ENCODE measurements around the gene MPPED2.

The MPPED2 gene

DNA sequence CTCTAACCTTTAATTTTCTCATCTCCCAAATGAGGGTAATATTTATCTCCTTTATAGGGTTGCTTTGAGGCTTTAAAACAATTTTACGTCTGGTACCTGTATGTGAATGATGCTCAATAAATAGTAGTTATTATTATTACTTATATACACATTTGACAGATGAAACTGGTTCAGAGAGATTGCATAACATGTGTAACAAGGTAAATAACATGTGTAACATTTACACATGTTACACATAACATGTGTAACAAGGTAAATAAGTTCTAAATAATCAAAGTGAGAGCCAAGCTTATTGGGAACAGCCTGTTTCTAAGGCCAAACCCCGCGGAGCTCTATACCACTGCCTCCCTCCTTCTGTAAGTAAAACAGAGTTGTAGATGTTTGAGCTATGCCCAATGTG lies 100.9 kb downstream of the MPPED2 start:
- no peak for DNase-seq (ENCODE audit: low read depth)

DNA sequence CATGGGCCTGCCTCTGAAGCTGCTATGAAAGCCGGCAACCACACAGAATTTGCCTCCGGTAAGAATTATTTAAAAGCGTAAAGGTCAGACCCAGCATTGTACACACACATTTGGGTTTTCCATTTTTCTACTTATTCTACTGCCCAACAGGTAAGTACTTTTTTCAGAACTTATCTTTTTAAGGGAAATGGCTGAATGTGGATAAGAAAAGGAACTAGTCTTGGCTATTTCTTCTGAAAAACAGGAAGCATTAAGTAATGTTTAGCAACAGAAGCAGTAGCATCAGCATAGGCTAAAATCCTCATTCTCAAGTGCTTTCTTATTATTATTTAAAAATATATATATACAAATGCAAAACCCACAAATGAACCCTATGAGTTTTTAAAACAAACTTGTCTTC lies 103.1 kb downstream of the MPPED2 start:
- DNase-seq (ENCODE audit: low read depth): no peak

DNA sequence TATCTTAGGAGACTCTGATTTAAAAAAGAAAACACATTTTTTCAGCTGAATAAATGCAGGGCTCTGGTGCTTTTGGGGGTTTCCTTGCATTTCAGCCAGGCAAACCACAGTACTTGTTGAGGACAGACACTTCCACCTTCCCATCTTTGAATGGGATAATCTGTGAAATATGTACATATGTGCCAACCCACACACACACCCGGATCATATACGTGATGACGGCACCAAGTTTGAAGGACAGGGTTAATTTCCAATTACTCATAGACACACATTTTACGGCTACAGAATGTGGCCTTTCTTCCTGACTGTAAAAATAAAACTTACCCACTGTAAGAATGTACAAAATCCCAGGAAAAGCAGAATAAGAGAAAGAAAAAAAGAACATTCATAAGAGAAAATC lies 104.4 kb downstream of the MPPED2 start:
- DNase-seq (ENCODE audit: low read depth): no peak

DNA sequence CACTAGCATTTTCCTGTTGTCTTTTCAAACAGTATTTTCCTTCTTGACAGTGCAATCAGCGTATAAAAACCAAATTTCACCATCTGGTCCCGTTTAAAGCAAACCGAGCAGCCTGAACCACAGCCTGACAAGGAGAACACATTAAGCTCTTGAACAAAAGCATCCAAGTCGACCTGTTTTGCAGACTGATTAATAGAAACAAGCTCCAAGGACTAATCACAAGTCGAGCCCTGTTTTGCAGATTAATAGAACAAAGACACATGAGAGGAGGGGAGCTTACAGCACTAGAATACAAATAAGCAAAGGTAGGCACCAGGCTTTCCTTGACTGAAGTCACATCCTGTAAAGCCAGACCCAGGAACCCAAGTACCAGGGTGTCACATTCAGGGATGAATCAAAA lies 104.8 kb downstream of the MPPED2 start:
- no peak for DNase-seq (ENCODE audit: low read depth)

DNA sequence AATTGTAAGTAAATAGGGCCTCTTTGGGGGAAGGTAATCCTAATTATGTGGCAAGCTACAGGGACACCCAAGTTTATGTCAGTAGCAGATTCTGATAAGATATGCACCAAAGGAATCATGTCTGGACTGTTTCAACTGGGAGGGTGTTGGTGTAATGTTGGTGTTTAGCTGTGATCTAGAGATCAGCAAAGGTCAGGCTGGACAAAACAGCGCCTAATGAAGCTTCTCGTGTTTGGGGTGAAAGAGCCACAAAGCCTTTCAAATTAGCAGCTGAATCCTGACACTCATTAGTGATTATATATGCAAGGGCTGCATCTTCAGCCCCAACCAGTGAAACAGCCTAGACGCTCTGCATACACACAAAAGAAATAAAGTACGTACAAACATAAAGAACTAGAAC lies 106.3 kb downstream of the MPPED2 start:
- DNase-seq (ENCODE audit: low read depth): no peak

DNA sequence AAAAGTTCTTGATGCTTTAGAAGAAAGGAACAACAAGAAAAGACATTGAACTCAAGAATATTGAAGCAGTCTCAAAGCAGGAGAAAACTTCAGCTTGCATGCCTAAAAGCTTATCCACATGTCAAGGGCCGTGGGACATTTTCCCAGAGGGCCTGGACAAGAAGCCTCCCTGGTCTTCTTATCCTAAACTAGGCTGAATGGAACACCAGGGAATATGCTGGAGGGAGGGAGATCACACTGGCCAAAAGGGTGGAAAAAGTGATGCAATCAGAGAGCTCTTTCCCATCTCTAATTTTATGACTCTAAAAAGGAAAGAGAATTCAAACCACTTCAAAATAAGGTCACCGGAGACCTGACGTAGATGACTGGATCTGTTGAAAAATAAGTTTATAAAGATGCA lies 107.2 kb downstream of the MPPED2 start:
- DNase-seq (ENCODE audit: low read depth): no peak

DNA sequence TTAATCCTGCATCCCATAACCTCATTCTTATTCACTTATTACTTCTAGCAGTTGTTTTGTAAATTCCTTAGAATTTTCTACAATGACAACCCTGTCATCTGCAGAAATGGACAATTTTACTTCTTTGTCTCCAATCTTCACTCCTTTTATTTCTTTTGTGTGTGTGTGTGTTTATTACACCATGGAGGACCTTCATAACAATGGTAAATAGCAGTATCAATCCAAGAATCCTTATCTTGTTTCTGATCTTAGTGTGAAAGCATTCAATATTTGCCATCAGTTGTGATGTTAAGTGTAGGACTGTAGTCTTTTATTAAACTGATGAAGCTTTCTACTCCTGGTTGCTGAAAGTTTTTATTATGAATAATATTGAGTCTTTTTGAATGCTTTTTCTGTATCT lies 109.1 kb downstream of the MPPED2 start:
- DNase-seq (ENCODE audit: low read depth): no peak

DNA sequence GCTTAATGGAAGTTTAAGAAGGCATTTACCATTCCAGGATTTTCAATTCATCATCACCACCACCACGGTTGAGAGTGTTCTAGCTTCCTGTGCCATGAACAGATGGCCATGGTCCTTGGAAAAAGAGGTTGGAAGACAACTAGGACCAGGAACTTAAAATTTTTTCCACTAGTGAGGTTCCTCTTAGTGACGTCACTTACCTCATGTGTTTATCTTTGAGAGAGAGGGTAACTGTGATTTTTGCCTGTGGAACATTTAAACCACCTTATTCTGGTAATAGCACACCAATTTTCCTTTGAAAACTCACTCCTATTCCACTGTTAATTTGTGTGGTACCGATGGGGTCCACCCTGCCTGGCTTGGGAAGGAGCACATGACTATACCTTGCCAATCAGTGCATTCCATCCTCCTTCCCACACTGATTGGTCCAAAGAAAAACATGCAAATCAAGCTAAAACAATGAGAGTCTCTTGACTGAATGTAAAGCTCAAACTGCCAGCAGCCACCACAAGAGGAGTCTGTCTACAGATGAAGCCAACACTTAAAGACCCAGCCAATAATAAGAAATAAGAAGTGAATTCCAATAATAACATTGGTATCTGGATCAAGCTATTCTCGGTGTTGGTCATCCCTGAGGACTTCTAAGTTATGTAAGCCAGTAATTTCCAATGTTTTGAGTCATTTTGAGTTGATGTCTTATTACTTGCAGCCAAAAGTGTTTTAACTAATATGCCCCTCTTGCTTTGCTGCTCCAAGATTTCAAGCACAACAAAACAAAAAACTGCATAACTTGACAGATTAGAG lies 111.8 kb downstream of the MPPED2 start:
- DNase-seq (ENCODE audit: low read depth): no peak

DNA sequence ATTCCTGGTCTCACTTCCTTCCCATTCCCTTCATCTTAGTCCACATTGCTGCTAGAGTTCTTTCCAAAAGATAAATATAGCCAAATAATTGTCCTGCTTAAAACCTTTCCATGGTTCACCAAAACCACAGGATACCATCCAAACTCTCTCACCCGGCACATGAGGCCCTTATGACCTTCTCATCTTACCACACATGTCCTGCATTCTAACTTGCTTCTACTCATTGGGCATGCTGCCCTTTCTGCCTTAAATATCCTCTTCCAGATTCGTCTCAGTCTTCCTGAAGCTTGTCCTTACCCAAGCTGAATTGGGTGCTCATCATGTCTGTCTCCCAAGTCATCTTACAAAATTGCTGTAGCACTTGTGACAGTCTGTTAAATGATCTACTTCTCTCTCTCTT lies 114.9 kb downstream of the MPPED2 start:
- no peak for DNase-seq (ENCODE audit: low read depth)

DNA sequence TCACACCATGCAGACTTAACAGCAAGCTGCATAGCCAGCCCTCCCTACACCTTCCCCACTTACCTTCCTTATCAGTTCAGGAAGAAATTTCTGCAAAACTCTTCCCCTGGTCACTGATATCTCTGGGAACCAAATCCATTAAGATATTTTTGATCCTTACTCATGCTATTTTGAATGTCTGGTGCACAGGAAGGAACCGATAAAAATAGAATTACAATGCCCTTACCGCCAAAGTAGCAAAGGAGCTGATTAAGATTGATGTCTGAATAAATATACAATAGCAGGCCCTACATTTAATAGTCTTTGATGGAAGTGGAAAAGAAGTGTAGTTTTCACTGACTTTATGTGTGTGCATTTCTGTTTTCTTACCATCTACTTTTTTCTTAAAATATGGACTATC lies 117.3 kb downstream of the MPPED2 start:
- no peak for DNase-seq (ENCODE audit: low read depth)

DNA sequence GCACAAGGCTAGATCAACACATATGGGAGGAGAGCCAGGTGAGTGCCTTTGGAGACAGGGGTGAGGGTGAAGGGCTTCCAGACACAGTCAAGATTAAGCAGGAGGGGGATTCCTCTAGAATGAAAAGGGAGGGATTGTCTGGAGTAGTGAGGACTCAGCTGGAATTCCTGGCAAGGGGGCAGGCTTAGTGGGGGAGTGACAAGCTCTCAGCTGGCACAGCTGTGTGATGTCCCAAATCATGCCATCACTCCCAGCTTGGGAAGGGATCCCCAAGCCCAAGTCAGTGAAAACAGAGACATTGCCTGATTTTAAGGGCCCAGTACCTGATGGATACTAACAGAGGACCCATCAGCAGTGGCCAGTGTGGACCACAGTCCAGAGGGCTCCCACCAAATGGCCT lies 119.0 kb downstream of the MPPED2 start:
- no peak for DNase-seq (ENCODE audit: low read depth)

DNA sequence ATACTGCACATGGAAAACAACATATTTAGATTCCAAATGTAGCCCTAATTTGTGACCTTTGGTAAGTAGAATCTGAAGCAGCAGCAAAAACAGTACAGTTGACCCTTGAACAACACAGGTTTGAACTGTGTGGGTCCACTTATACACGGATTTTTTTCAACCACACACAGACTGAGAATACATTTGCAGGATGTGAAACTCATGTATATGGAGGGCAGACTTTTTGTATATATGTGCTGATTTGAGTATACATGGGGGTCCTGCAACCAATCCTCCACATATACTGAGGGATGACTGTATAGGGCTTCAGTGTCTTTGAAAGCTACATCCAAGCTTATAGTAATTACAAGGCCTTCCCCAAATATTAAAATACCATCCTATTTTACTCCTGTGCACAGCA lies 120.5 kb downstream of the MPPED2 start:
- DNase-seq (ENCODE audit: low read depth): no peak

DNA sequence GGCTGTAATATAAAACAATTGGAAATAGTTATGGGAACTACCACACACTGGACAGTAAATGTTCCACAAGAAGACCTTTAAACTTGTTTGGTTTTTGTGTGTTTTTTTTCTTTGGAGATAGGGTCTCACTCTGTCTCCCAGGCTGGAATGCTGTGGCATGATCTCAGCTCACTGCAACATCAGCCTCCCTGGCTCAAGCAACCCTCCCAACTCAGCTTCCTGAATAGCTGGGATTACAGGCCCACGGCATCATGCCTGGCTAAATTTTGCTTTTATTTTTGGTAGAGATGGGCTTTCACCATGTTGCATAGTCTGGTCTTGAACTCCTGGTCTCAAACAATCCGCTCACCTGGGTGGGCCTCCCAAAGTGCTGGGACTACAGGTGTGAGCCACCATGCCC lies 121.0 kb downstream of the MPPED2 start:
- no peak for DNase-seq (ENCODE audit: low read depth)

DNA sequence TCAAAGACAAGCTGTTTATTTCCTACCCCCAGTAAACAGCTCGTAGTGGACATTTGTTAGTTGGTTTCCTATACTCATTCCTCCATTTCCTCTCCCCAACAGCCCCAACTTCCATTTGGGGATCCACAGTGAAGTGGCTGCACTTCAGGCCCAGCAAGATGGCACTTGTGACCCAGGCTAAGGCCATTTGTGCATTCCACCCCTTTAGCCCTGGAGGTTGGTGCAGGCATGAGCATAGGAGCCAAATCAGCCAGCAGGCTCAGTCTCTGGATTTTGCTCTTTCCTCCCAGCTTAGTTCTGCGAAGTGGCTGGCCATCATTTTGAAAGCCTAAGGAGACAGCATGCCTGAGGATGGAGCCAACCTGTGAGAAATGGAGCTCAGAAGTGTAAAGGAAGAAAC lies 122.9 kb downstream of the MPPED2 start:
- no peak for DNase-seq (ENCODE audit: low read depth)

DNA sequence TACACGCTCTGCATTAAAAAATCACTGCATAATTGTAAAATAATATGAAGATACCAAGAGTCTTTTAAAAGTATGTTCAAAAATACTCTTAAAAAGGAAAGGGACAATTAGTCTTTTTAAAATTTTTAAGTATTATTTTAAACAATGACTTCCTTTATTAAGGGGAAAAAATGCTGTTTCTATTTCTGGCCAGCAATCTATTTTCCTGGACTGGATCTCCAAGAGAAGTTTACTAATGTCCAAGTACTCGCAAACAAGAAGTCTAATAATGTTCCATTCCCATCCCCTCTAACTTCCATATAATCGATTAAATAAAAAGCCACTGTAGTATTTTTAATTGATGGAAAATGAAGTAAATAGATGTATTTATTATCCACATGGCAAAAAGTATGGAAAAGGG lies 123.7 kb downstream of the MPPED2 start:
- DNase-seq (ENCODE audit: low read depth): no peak

DNA sequence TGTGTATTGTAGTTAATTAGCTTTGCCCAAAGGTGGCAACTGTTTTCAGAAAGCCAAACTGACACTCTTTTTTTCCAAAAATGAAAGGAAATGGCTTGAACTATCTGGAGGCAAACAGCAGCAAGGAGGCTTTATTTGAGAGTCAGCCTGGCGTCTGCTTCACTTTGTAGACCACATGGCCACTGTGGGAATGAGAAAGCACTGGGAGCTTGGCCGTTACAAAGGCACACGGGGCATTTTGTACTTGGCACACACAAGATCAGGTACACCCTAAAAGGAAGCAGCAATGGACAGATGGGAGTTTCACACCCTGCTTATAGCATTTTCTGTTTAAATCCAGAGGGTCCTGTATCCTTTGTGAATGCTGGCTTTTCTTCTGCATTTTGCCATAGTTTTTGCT lies 126.3 kb downstream of the MPPED2 start:
- no peak for DNase-seq (ENCODE audit: low read depth)

DNA sequence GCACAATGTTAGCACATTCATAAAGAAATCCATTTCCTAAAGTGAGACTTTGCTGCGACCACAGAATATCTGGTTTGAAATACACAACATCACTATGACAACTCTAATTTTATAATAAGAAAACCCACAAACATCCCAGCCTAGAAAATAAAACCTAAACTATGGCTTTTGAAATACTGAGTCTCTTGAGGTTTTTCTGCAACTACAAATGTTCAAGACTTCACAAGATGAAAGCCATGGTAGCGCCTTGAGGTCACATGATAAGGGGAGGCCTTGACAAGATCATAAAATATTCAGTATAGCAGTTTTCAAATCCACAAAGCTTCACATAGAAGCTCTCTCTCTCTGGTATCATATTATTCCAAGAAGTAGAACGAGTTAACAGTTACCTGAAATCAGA lies 126.8 kb downstream of the MPPED2 start:
- no peak for DNase-seq (ENCODE audit: low read depth)

DNA sequence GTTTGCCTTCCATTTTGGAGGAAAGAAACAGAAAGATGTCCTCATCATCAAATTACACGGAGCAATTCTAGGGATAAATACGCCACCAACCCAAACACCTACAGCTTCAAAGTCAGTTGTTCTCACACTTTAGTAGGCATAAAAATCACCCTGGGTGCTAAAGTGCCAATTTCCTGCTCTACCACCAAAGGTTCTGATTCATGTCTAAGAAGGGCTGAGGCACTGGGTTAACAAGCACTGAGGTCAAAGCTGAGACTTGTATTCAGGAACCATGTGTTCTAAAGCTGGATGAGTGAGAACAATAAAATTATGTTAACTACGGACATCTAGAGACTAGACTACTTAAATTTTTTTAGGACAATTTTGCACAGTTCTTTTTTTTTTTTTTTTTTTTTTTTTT lies 127.6 kb downstream of the MPPED2 start:
- DNase-seq (ENCODE audit: low read depth): no peak

DNA sequence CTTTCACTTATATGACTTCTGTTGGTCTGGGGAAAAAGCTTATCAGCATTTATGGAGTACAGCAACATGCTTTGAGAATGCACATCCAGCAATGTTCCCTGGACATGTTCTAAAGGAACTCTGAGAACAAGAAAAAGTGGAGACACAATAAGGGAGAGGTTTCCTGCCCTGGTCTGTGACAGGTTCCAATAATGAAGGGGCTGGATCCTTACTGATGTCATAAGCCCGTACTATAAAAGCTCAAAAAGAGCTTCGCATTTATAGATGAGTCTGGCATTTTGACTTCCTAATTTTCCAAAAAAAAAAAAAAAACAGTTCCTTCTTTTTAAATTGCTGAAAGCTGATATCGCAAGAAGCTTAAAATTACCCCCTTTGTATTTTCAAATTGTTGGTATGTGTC lies 129.1 kb downstream of the MPPED2 start:
- no peak for DNase-seq (ENCODE audit: low read depth)

DNA sequence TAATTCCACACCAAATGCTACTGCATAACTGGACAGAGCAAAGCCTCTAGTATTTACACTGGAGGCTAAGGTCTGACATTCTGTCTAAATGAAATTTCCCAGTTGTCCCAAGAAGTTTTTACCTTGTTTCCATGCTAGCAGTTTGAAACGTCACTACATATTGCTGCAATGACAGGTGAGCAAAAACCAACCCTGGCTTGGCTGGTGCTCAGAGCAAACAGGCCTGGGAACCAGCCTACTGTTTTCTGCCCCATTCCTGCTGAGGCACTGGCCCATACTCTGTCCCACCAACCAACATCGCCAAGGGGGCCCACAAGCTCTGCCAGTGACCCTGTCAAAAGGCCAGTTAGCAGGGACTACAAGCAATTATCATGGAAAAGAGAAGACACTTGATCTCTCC lies 131.1 kb downstream of the MPPED2 start:
- no peak for DNase-seq (ENCODE audit: low read depth)

DNA sequence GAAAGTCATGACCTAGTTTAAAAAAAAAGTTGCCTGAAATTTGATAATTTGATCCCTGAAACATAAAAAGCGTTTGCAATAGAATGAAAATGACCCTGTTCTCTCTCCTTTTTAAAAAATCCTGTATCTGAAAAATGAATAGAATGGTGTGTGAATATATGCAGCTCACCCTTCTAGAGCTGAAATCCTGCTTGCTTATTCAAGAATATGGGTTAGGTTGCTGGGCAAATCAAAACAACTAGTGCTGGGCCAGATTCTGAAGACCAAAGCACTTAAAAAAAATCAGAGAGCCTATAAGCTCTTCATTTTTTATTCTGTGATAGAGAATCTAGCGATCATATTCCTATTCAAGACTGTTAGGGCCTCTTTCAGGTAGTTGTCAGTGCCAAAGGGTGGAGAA lies 131.6 kb downstream of the MPPED2 start:
- DNase-seq (ENCODE audit: low read depth): no peak

DNA sequence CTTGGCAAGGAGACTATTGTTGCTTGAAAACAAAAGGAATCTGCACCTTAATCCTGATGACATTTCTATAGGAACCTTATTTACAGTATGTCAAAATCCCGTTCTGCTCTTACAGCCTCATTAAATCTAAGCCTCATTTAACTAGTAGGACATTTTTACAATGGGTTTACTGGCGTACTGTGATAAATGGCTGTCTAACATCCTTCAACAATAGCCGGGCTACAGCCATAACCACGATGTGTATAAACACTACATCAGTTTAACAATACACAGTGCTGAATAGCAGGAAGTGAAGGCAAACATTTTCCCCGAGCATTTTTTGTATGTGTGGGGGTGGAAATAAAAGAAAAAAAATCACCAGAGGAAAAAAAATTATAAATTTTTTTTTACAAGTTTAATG lies 132.0 kb downstream of the MPPED2 start:
- DNase-seq (ENCODE audit: low read depth): no peak

DNA sequence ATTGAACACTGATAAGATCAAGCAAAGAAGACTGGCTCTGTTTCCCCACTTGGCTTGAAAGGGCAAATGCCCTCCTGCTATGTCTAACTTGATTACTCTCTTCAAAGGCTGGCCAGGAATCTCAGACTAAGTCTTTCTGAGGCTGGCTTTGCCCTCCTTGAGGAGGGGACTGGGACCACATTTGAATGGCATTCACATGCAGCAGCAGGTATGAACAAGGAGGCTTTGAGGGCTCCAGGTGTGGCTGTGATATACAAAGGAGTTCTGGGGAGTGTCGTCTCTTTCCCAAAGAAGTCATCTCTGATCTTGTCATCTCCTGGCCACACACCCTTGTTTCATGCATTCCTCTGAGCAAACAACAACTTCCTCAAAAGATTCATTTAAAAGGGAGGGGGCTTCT lies 132.4 kb downstream of the MPPED2 start:
- no peak for DNase-seq (ENCODE audit: low read depth)

DNA sequence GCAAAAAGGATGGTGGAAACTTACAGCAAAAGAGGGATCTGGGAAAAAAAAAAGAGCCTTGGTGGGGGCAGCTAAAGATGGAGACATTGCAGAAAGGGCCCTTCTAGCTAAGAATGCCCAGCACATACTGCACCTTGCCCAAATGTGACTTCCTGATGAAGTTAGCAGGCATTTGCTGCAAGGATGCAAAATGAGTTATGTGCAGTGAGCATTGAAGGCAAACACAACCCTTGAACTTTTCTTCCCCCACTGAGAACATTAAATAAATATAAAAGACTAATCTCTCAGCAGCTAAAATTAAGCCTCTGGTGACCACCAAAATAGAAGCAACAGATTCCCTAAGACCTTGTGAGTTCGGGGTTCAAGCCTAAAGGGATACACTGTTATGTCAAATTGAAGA lies 133.3 kb downstream of the MPPED2 start:
- DNase-seq (ENCODE audit: low read depth): no peak

DNA sequence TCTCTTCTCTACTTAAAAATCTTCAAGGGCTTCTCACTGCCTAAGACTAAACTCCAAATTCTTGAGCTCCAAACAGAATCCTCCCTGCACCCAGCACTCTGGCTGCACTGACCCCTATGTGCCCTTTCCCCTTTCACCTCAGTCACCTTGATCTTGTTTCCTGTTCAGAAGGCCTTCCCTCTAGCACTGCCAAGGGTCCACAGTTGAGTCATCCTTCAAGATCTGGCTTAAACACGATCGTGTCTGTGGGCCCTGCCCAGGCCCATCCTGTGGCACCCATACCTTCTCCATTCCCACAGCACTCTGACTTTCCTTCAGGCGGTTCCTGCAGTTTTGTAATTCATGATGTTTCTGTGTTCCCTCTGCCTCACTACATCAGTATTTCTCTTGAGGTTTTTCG lies 134.0 kb downstream of the MPPED2 start:
- DNase-seq (ENCODE audit: low read depth): no peak
